Stimulated activated CD4-positive, alpha-beta T cell treated with anti-CD3 and anti-CD28 coated beads, Interleukin-4, amount 100 ng/mL, for 48 hours (primary cell): ENCODE measurements around the gene STEAP1.
A peak's percentile ranks its signal among the peaks of the same experiment; 100 is the strongest.
"Not testable (repeated sequence)": the region's sequence is repeated elsewhere in the genome, so short reads cannot be mapped to it uniquely, and the experiment has no call there.

ENCODE experiments used
- DNase-seq, 2 donors: peaks; one replicate each; pipeline ENCODE4 v3.0.0-alpha.2; 2020; ENCODE audit warnings: low read depth in 2 of 2

STEAP1 gene

GRCh38 chr7:90153943-90154771, at the start of gene STEAP1:
Gene STEAP1, plus strand, starts transcription at chr7:90154469. Its CDS starts 5,320 bp downstream, at chr7:90159789.
- DNase-seq = peak; percentile 80 to 85

GRCh38 chr7:90114972-90115371, 39.3 kb upstream of the STEAP1 start:
- not testable (repeated sequence) for DNase-seq

GRCh38 chr7:90118551-90119177, 35.6 kb upstream of the STEAP1 start:
- peak in 1 of 2 donors; percentile 12 for DNase-seq

- DNase-seq = peak; percentile 14 to 32
Observed at GRCh38 chr7:90119178-90119971, 34.9 kb upstream of the STEAP1 start.

- DNase-seq = not testable (repeated sequence)
Observed at GRCh38 chr7:90120205-90120604, 34.1 kb upstream of the STEAP1 start.

- not testable (repeated sequence) for DNase-seq
Observed at GRCh38 chr7:90131746-90132145, 22.5 kb upstream of the STEAP1 start.

- DNase-seq = not testable (repeated sequence)
Observed at GRCh38 chr7:90147079-90147960, 6.9 kb upstream of the STEAP1 start.

GRCh38 chr7:90149428-90149827, 4.8 kb upstream of the STEAP1 start:
- peak in 1 of 2 donors; percentile 4 for DNase-seq

GRCh38 chr7:90151884-90152283, 2.4 kb upstream of the STEAP1 start:
- not testable (repeated sequence) for DNase-seq

GRCh38 chr7:90152642-90153253, 1.5 kb upstream of the STEAP1 start:
- not testable (repeated sequence) for DNase-seq

- no peak for DNase-seq
Observed at GRCh38 chr7:90155206-90155605, 937 bp downstream of the STEAP1 start.

- DNase-seq = not testable (repeated sequence)
Observed at GRCh38 chr7:90157331-90157730, 3.1 kb downstream of the STEAP1 start.

- not testable (repeated sequence) for DNase-seq
Observed at GRCh38 chr7:90157761-90158350, 3.6 kb downstream of the STEAP1 start.

GRCh38 chr7:90163534-90163933, 9.3 kb downstream of the STEAP1 start:
- no peak for DNase-seq

GRCh38 chr7:90165724-90166123, 11.5 kb downstream of the STEAP1 start:
- no peak for DNase-seq

- no peak for DNase-seq
Observed at GRCh38 chr7:90166153-90166552, 11.9 kb downstream of the STEAP1 start.

GRCh38 chr7:90167361-90167760, 13.1 kb downstream of the STEAP1 start:
- DNase-seq = no peak

- no peak for DNase-seq
Observed at GRCh38 chr7:90169891-90170290, 15.6 kb downstream of the STEAP1 start.

- DNase-seq = no peak
Observed at GRCh38 chr7:90172121-90172520, 17.9 kb downstream of the STEAP1 start.

- DNase-seq = no peak
Observed at GRCh38 chr7:90172624-90173023, 18.4 kb downstream of the STEAP1 start.
